H9 (cell line): ENCODE data around the gene CADM1. TPM values are rescaled to one million over a fixed set of nuclear protein-coding genes. Genes with fewer than 3 reads are reported as not detected.

Experiments
- DNase-seq: peaks from one replicate; pipeline ENCODE4 v3.0.0-alpha.2; 2017
- H2AFZ ChIP-seq: one replicate; pipeline ENCODE4 v1.6.1; 2013; ENCODE audit warnings: mild to moderate bottlenecking, low read length, control low read depth, moderate library complexity
- H2AK5ac ChIP-seq: 2 replicates; pipeline ENCODE4 v1.6.1; 2013; ENCODE audit warnings: low read length, control low read depth, mixed read lengths; ENCODE audit not compliant: insufficient read length
- H2BK120ac ChIP-seq: one replicate; pipeline ENCODE4 v1.6.1; 2013; ENCODE audit warnings: low read depth, mild to moderate bottlenecking, low read length, control low read depth, inconsistent platforms; ENCODE audit not compliant: poor library complexity, severe bottlenecking
- H2BK12ac ChIP-seq: 2 replicates; pipeline ENCODE4 v1.6.1; 2013; ENCODE audit warnings: low read length, control low read depth, mixed read lengths, low read depth; ENCODE audit not compliant: insufficient read length
- H2BK15ac ChIP-seq: 2 replicates; pipeline ENCODE4 v1.6.1; 2013; ENCODE audit warnings: low read depth, low read length, control low read depth
- H2BK20ac ChIP-seq: one replicate; pipeline ENCODE4 v1.6.1; 2013; ENCODE audit warnings: low read depth, mild to moderate bottlenecking, low read length, control low read depth, inconsistent platforms; ENCODE audit not compliant: poor library complexity, severe bottlenecking
- H2BK5ac ChIP-seq: 2 replicates; pipeline ENCODE4 v1.6.1; 2013; ENCODE audit warnings: low read length, control low read depth, mixed read lengths; ENCODE audit not compliant: insufficient read length
- H3K14ac ChIP-seq: 2 replicates; pipeline ENCODE4 v1.6.1; 2013; ENCODE audit warnings: low read length, control low read depth; ENCODE audit not compliant: insufficient read depth
- H3K18ac ChIP-seq: 2 replicates; pipeline ENCODE4 v1.6.1; 2013; ENCODE audit warnings: low read depth, mild to moderate bottlenecking, mixed read lengths, low read length, control low read depth; ENCODE audit not compliant: insufficient read length
- H3K23ac ChIP-seq: 2 replicates; pipeline ENCODE4 v1.6.1; 2013; ENCODE audit warnings: low read length, control low read depth, mixed read lengths, low read depth; ENCODE audit not compliant: insufficient read length
- H3K23me2 ChIP-seq: 2 replicates; pipeline ENCODE4 v1.6.1; 2013; ENCODE audit warnings: low read depth, mild to moderate bottlenecking, mixed read lengths, low read length, control low read depth; ENCODE audit not compliant: insufficient read length, poor library complexity, severe bottlenecking
- H3K27ac ChIP-seq: 2 replicates; pipeline ENCODE4 v1.5.1; 2013; ENCODE audit warnings: low read length, control low read depth, mixed read lengths, low read depth; ENCODE audit not compliant: insufficient read length
- H3K27me3 ChIP-seq: 2 replicates; pipeline ENCODE4 v1.6.1; 2013; ENCODE audit warnings: low read length, control low read depth, inconsistent platforms; ENCODE audit not compliant: insufficient read depth
- H3K4ac ChIP-seq: 2 replicates; pipeline ENCODE4 v1.6.1; 2013; ENCODE audit warnings: low read depth, mild to moderate bottlenecking, control low read depth, inconsistent platforms, low read length, moderate library complexity
- H3K4me1 ChIP-seq: 2 replicates; pipeline ENCODE4 v1.6.1; 2013; ENCODE audit warnings: low read length, control low read depth, inconsistent platforms; ENCODE audit not compliant: insufficient read depth
- H3K4me2 ChIP-seq: 2 replicates; pipeline ENCODE4 v1.6.1; 2013; ENCODE audit warnings: low read length, control low read depth, mixed read lengths; ENCODE audit not compliant: insufficient read length, insufficient read depth
- H3K56ac ChIP-seq: 2 replicates; pipeline ENCODE4 v1.6.1; 2013; ENCODE audit warnings: low read depth, mild to moderate bottlenecking, mixed read lengths, low read length, control low read depth; ENCODE audit not compliant: insufficient read length
- H3K79me1 ChIP-seq: 2 replicates; pipeline ENCODE4 v1.6.1; 2013; ENCODE audit warnings: low read depth, mild to moderate bottlenecking, moderate library complexity, low read length, control low read depth, inconsistent platforms; ENCODE audit not compliant: insufficient read depth, poor library complexity, severe bottlenecking
- H3K79me2 ChIP-seq: 2 replicates; pipeline ENCODE4 v1.6.1; 2013; ENCODE audit warnings: low read length, control low read depth, inconsistent platforms; ENCODE audit not compliant: insufficient read depth
- H3K9ac ChIP-seq: 2 replicates; pipeline ENCODE4 v1.6.1; 2013; ENCODE audit warnings: low read length, control low read depth, mixed read lengths; ENCODE audit not compliant: insufficient read length; ENCODE audit errors: extremely low read depth
- H3K9me3 ChIP-seq: one replicate; pipeline ENCODE4 v1.6.1; 2013; ENCODE audit warnings: low read depth, low read length, inconsistent platforms; ENCODE audit not compliant: control insufficient read depth
- H3T11ph ChIP-seq: one replicate; pipeline ENCODE4 v1.6.1; 2013; ENCODE audit warnings: mild to moderate bottlenecking, low read length, control low read depth, inconsistent platforms
- H4K20me1 ChIP-seq: one replicate; pipeline ENCODE4 v1.6.1; 2013; ENCODE audit not compliant: control insufficient read depth, insufficient read length, insufficient read depth
- H4K5ac ChIP-seq: 2 replicates; pipeline ENCODE4 v1.6.1; 2013; ENCODE audit warnings: low read depth, mild to moderate bottlenecking, mixed read lengths, low read length, control low read depth; ENCODE audit not compliant: insufficient read length
- H4K8ac ChIP-seq: replicated peaks from 2 replicates; pipeline ENCODE4 v1.6.1; 2013; ENCODE audit warnings: low read length, control low read depth, mixed read lengths, low read depth; ENCODE audit not compliant: insufficient read length
- H4K91ac ChIP-seq: 2 replicates; pipeline ENCODE4 v1.6.1; 2013; ENCODE audit warnings: low read depth, mild to moderate bottlenecking, moderate library complexity, mixed read lengths, low read length, control low read depth; ENCODE audit not compliant: insufficient read length
- H3K27ac Mint-ChIP-seq, 3 experiments: 2 replicates in 2 of 3; 3 replicates in 1 of 3; pipeline ENCODE4 v1.8.0; 2020 to 2021; ENCODE audit warnings: mixed read lengths in 3 of 3, mild to moderate bottlenecking in 1 of 3, moderate library complexity in 1 of 3
- H3K27me3 Mint-ChIP-seq: 2 replicates; pipeline ENCODE4 v1.8.0; 2021; ENCODE audit warnings: low read depth, mild to moderate bottlenecking, moderate library complexity, mixed read lengths
- H3K36me3 Mint-ChIP-seq, 3 experiments: 2 replicates in 2 of 3; 3 replicates in 1 of 3; pipeline ENCODE4 v1.8.0; 2020 to 2021; ENCODE audit warnings: low read depth in 3 of 3, mixed read lengths in 3 of 3; ENCODE audit not compliant: insufficient read depth in 1 of 3
- H3K4me1 Mint-ChIP-seq, 2 experiments: 2 replicates each; pipeline ENCODE4 v1.8.0; 2020; ENCODE audit warnings: mixed read lengths in 2 of 2
- H3K4me3 Mint-ChIP-seq, 2 experiments: 2 replicates in 1 of 2; 3 replicates in 1 of 2; pipeline ENCODE4 v1.8.0; 2020 to 2021; ENCODE audit warnings: mild to moderate bottlenecking in 2 of 2, mixed read lengths in 2 of 2, moderate library complexity in 1 of 2
- H3K9me3 Mint-ChIP-seq, 2 experiments: 2 replicates in 1 of 2; 3 replicates in 1 of 2; pipeline ENCODE4 v1.8.0; 2020; ENCODE audit warnings: mild to moderate bottlenecking in 2 of 2, mixed read lengths in 2 of 2, moderate library complexity in 1 of 2
- CTCF ChIP-seq: fragments of 200-600 bp; sonication (generic); conservative IDR thresholded peaks from 3 replicates; pipeline ENCODE4 v1.8.0; 2021; ENCODE audit warnings: antibody characterized with exemption, mild to moderate bottlenecking
- WGBS: extraction: QIAGEN DNeasy Blood & Tissue Kit; methylation state at CpG from one replicate; pipeline ENCODE4 v1.1.7; 2013; ENCODE audit warnings: missing lambda C conversion rate, low lambda C conversion rate, mixed read lengths; ENCODE audit not compliant: insufficient read length; ENCODE audit errors: extremely low coverage; 5-methylcytosine and 5-hydroxymethylcytosine counted together
- total RNA-seq: library from RNA; stranded (reverse); gene quantifications from 2 replicates; pipeline ENCODE4 v1.2.1, GENCODE V29; 2021

CADM1 gene
- total RNA-seq, 1 experiment from 2014 or later: 11.9 TPM

DNA sequence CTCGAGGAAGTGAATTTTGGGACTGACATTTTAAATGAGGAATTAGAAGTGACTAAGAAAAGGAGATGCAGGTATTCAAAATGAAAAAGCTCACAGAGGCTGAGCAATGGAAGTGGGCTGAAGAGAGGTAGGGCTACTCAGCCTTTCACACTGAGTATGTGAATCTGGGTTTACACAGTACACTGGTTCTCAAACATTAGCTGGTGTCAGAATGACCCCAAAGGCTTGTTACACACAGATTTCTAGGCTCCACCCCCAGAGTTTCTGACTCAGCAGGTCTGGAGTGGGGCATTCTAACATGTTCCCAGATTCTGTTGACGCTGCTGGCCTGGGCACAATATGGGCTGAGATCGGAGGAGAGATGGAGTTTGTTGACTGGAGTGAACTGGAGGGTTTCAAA, 32.8 kb downstream of the CADM1 start:
- no CpG with 5 or more reads among the region's 3 CpGs for WGBS
- H3K36me3 Mint-ChIP-seq: no peaks in the 10 kb centered on the region
- H2AK5ac ChIP-seq: no peak overlapping the region

More for the DNA sequence above, 32.8 kb downstream of the CADM1 start:
- no peak overlapping the region for H4K8ac ChIP-seq
- H3K4me1 ChIP-seq: no peaks in the 10 kb centered on the region
- H2AFZ ChIP-seq: no peak overlapping the region
- no peaks in the 10 kb centered on the region for H3K23me2 ChIP-seq
- no peak overlapping the region for H3K23ac ChIP-seq
- no peak overlapping the region for H3K4ac ChIP-seq
- H3K9ac ChIP-seq: no peak overlapping the region
- no peak for TF ChIP-seq CTCF
- H3K79me2 ChIP-seq: no peaks in the 10 kb centered on the region
- no peak overlapping the region for H3K27ac ChIP-seq
- H3T11ph ChIP-seq: no peak overlapping the region
- H4K20me1 ChIP-seq: no peaks in the 10 kb centered on the region
- H3K14ac ChIP-seq: no peak overlapping the region
- no peak overlapping the region for H2BK5ac ChIP-seq
- H3K9me3 ChIP-seq: no peaks in the 10 kb centered on the region
- no peaks in the 10 kb centered on the region for H3K27me3 ChIP-seq
- no peak overlapping the region for H2BK15ac ChIP-seq
- no peak overlapping the region for H3K4me3 Mint-ChIP-seq
- H3K4me2 ChIP-seq: no peak overlapping the region
- no peak overlapping the region for H2BK20ac ChIP-seq
- H4K91ac ChIP-seq: no peak overlapping the region
- H3K56ac ChIP-seq: no peak overlapping the region
- H3K27ac Mint-ChIP-seq: no peak overlapping the region
- DNase-seq: no peak
- no peak overlapping the region for H3K18ac ChIP-seq
- H4K5ac ChIP-seq: no peak overlapping the region
- peaks cover 6% of the 10 kb centered on the region for H3K27me3 Mint-ChIP-seq
- no peak overlapping the region for H2BK12ac ChIP-seq
- peaks cover 5 to 6% of the 10 kb centered on the region in 2 experiments for H3K4me1 Mint-ChIP-seq
- no peaks in the 10 kb centered on the region for H3K79me1 ChIP-seq
- H3K9me3 Mint-ChIP-seq: no peaks in the 10 kb centered on the region; a peak in 1 of 5 replicates
- no peak overlapping the region for H2BK120ac ChIP-seq
